Subcutaneous adipose tissue (tissue), 4 donors: Measurements from ENCODE around the gene ABCA10. TPM values are rescaled to one million over a fixed set of nuclear protein-coding genes. Genes with fewer than 3 reads are reported as not detected.

Source experiments
- CTCF ChIP-seq: fragments of 450-650 bp; IDR thresholded peaks from one replicate; pipeline ENCODE4 v1.5.1; 2016; ENCODE audit warnings: low read depth, mild to moderate bottlenecking, control low read depth, antibody characterized with exemption, moderate library complexity
- total RNA-seq, 4 donors: library from RNA; depleted of rRNA; stranded (reverse); fragments of >200 nt; gene quantifications; one replicate each; pipeline ENCODE4 v1.1.0, GENCODE V29; 2016

ABCA10 gene
- total RNA-seq, 4 donors from 2014 or later = 12.7 to 32.8 (median 24.5) TPM

DNA sequence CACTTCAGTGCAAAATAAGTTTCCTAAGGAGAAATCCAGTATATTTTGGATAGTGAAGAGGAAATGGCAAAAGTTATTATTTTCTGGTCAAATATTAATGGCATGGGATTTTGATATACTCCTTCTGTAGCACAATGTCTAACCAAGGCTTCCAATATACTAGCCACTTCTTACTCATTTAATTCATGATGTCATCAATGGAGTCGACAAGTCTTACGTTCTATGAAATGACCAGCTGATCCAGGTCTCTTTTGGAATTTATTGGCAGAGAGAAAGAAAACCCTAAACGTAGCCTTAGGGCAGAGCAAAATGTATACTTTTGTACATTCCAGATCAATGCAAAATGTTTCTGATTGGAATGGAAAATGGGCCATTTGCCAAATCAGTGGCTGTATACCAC is 8.3 kb upstream of the ABCA10 start:
- TF ChIP-seq CTCF = no peak

DNA sequence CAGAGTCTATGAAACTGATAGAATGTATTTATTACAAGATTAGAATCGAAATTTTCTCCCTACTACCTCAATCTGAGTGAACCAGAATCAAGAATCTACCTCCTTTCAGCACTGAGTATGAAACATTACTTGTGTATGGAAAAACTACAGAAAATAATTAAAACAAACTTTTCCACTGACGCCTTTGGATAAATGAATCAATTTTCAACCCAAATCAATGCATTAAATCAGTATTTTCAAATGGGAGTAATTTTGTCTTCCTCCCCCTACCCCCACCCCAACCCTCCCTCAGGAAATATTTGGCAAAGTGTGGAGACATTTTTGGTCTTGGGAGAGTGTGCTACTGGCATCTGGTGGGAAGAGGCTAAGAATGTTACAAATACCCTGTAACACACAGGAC is 7.8 kb upstream of the ABCA10 start:
- TF ChIP-seq CTCF = no peak

- TF ChIP-seq CTCF = no peak
Measured at GRCh38 chr17:69235338-69236058, 6.9 kb upstream of the ABCA10 start.

GRCh38 chr17:69232650-69233049 is 4.0 kb upstream of the ABCA10 start:
- no peak for TF ChIP-seq CTCF

GRCh38 chr17:69231521-69231920 is 2.9 kb upstream of the ABCA10 start:
- TF ChIP-seq CTCF = no peak

GRCh38 chr17:69230939-69231338 is 2.3 kb upstream of the ABCA10 start:
- no peak for TF ChIP-seq CTCF

DNA sequence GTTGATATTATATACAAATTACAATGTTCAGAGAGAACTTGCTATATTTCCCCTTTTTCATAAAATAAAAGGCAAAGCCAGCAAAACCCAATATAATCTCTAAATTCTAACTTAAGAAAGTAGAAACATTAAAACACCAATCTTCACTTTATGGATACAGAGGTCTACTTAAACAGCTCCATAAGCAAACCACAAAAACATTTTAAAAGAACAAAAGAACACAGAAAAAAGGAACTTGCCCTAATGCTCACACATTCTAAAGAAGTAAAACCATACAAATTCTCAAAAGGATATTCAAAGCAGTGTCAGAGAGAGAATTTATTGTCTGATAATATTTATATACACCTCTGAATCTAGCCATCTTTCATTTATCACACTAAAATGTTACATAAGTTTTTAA is 606 bp downstream of the ABCA10 start:
- no peak for TF ChIP-seq CTCF
